Measurements from ENCODE around the gene P3H1. TPM values are rescaled to one million over a fixed set of nuclear protein-coding genes. Genes with fewer than 3 reads are reported as not detected.

P3H1 gene
- total RNA-seq, 1 donor from 2014 or later = 51.7 TPM

GRCh38 chr1:42746436-42747105 lies 20.3 kb downstream of the P3H1 start:
- Histone ChIP-seq H3K36me3 (ENCODE audit: control insufficient read depth, insufficient read depth, low read length) (peaks cover 2% of the 10 kb centered on the region), H3K4me3 (ENCODE audit: low read depth, low read length) (no peak overlapping the region), H3K27me3 (ENCODE audit: control insufficient read depth, insufficient read depth, low read length) (no peaks in the 10 kb centered on the region)
- DNase-seq (ENCODE audit: low read depth) = no peak
- no peak for TF ChIP-seq CTCF (IDR thresholded peaks at IDR 0.05; ENCODE audit: insufficient read depth, low read length, poor library complexity, severe bottlenecking)

- no peak for DNase-seq (ENCODE audit: low read depth)
- no peak for TF ChIP-seq CTCF (IDR thresholded peaks at IDR 0.05; ENCODE audit: insufficient read depth, low read length, poor library complexity, severe bottlenecking)
- Histone ChIP-seq H3K36me3 (ENCODE audit: control insufficient read depth, insufficient read depth, low read length) (peaks cover 2% of the 10 kb centered on the region), H3K27me3 (ENCODE audit: control insufficient read depth, insufficient read depth, low read length) (no peaks in the 10 kb centered on the region), H3K4me3 (ENCODE audit: low read depth, low read length) (no peak overlapping the region)
These were observed 21.0 kb downstream of the P3H1 start for GRCh38 chr1:42745851-42746250.

- peaks cover 2% of the 10 kb centered on the region for H3K36me3 ChIP-seq (ENCODE audit: control insufficient read depth, insufficient read depth, low read length)
- DNase-seq (ENCODE audit: low read depth) = no peak
- no peak for TF ChIP-seq CTCF (IDR thresholded peaks at IDR 0.05; ENCODE audit: insufficient read depth, low read length, poor library complexity, severe bottlenecking)
- no peak overlapping the region for H3K4me3 ChIP-seq (ENCODE audit: low read depth, low read length)
- H3K27me3 ChIP-seq (ENCODE audit: control insufficient read depth, insufficient read depth, low read length) = peaks cover 6% of the 10 kb centered on the region
These were observed 22.7 kb downstream of the P3H1 start for GRCh38 chr1:42744148-42744413.

GRCh38 chr1:42743317-42744147 lies 23.3 kb downstream of the P3H1 start:
- H3K36me3 ChIP-seq (ENCODE audit: control insufficient read depth, insufficient read depth, low read length) = peaks cover 2% of the 10 kb centered on the region
- no peak overlapping the region for H3K4me3 ChIP-seq (ENCODE audit: low read depth, low read length)
- no peak for DNase-seq (ENCODE audit: low read depth)
- no peak for TF ChIP-seq CTCF (IDR thresholded peaks at IDR 0.05; ENCODE audit: insufficient read depth, low read length, poor library complexity, severe bottlenecking)
- peaks cover 8% of the 10 kb centered on the region for H3K27me3 ChIP-seq (ENCODE audit: control insufficient read depth, insufficient read depth, low read length)

- H3K4me3 ChIP-seq (ENCODE audit: low read depth, low read length) = no peak overlapping the region
- TF ChIP-seq CTCF (IDR thresholded peaks at IDR 0.05; ENCODE audit: insufficient read depth, low read length, poor library complexity, severe bottlenecking) = no peak
- H3K36me3 ChIP-seq (ENCODE audit: control insufficient read depth, insufficient read depth, low read length) = peaks cover 2% of the 10 kb centered on the region
- no peak for DNase-seq (ENCODE audit: low read depth)
- peaks cover 8% of the 10 kb centered on the region for H3K27me3 ChIP-seq (ENCODE audit: control insufficient read depth, insufficient read depth, low read length)
These were observed 24.1 kb downstream of the P3H1 start for GRCh38 chr1:42742617-42743316.
